Measurements from ENCODE around the gene TSC22D4.

TSC22D4 gene

DNA sequence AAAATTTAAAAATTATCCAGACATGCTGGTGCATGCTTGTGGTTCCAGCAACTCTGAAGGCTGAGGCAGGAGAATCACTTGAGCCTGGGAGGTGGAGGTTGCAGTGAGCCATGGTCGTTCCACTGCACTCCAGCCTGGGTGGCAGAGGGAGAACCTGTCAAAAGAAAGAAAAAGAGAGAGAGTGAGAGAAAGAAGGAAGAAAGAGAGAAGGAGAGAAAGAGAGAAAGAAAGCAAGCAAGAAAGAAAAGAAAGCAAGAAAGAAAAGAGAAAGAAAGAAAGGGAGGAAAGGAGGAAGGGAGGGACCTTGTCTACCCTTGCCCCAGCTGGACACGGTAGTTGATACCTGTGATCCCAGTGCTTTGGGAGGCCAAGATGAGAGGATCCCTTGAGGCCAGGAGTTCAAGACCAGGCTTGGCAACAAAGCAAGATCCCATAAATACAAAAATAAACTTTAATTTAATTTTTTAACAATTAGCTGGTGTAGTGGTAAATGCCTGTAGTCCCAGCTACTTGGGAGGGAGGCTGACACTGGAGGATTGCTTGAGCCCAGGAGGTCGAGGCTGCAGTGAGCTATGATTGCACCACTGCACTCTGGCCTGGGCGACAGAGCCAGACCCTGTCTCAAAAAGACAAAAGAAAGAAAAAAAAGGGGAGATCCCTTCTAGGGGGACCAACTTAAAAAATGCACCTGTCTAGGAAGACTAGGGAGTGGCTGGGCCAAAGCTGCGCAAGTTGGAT is 13.9 kb upstream of the TSC22D4 start:
- no peak for DNase-seq (ENCODE audit: low read depth)

DNA sequence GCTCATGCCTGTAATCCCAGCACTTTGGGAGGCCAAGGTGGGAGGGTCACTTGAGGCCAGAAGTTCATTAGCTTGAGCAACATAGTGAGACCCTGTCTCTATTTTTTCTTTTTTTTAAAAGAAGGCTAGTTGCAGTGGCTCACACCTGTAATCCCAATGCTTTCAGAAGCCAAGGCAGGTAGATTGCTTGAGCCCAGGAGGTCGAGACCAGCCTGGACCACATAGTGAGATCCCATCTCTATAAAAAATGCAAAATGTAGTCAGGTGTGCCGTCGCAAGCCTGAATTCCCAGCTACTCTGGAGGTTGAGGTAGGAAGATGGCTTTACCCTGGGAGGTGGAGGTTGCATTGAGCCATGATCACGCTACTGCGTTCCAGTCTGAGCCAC is 12.2 kb upstream of the TSC22D4 start:
- no peak for DNase-seq (ENCODE audit: low read depth)

DNA sequence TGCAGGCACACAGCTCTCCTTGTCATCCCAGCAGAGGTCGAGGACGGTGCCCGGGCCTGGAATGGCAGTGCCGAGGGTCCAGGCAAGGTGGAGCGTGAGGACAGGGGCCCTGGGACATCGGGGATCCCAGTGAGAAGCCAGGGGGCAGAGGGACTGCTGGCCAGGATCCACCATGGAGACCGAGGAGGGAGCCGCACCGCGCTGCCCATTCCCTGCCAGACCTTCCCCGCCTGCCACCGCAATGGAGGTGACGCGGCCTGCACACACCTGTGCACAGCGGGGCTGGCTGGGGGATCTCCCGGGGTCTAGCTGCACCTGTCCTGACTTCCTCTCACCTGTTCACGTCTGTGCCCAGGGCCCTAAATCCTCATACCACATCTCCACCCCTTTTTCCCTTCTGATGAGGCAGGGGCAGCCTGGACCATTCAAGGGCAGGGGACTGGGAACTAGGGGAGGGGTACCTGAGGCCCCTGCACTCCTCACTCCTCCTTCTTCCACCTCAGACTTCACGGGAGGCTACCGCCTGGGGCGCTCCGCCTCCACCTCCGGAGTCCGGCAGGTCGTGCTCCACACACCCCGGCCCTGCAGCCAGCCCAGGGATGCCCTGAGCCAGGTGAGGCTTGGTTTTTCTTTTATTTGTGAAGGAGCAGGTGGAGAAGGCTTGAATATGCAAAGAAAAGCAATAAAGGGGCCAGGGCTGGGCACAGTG is 11.6 kb upstream of the TSC22D4 start:
- DNase-seq (ENCODE audit: low read depth) = no peak

DNA sequence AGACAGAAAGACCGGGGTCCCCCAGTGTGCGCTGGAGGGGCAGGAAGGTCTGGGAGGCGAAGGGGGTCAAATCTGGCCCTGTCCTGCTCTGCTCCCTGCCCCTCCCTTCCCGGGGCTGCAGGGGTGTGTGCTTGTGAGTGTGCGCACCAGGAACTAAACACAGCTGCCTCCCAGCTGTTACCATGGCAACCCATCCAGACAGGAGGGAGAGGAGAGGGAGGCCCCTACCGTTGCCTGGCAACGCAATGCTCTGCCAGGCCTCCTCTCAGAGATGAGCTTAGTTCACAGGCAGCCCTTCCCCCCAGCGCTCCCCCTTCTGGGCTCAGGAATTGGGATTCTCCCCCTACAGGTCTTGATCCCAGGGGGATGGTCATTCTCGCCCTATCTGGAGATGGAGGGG is 10.8 kb upstream of the TSC22D4 start:
- peak; percentile 71 for DNase-seq (ENCODE audit: low read depth)

DNA sequence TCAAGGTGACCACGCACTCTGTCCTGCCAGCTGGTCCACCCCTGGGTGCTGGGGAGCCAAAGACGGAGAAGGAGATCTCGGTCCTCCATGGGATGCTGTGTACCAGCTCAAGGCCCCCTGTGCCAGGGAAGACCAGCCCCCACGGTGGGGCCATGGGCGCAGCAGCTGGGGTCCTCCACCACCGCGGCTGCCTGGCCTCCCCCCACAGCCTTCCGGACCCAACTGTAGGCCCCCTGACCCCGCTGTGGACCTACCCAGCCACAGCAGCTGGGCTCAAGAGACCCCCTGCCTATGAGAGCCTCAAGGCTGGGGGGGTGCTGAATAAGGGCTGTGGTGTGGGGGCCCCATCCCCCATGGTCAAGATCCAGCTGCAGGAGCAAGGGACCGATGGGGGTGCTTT is 10.1 kb upstream of the TSC22D4 start:
- DNase-seq (ENCODE audit: low read depth) = no peak

DNA sequence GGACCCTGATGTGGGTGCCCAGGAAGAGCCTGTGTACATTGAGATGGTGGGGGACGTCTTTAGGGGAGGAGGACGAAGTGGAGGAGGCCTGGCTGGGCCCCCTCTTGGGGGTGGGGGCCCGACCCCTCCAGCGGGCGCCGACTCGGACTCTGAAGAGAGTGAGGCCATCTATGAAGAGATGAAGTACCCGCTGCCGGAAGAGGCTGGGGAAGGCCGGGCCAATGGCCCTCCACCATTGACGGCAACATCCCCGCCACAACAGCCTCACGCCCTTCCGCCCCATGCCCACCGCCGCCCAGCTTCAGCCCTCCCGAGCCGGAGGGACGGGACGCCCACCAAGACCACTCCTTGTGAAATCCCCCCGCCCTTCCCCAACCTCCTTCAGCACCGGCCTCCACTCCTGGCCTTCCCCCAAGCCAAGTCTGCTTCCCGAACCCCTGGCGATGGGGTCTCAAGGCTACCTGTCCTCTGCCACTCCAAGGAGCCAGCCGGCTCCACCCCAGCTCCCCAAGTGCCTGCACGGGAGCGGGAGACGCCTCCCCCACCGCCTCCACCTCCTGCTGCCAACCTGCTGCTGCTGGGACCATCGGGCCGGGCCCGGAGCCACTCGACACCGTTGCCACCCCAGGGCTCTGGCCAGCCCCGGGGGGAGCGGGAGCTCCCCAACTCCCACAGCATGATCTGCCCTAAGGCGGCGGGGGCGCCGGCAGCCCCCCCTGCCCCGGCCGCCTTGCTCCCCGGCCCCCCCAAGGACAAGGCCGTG is 9.5 kb upstream of the TSC22D4 start:
- no peak for DNase-seq (ENCODE audit: low read depth)

DNA sequence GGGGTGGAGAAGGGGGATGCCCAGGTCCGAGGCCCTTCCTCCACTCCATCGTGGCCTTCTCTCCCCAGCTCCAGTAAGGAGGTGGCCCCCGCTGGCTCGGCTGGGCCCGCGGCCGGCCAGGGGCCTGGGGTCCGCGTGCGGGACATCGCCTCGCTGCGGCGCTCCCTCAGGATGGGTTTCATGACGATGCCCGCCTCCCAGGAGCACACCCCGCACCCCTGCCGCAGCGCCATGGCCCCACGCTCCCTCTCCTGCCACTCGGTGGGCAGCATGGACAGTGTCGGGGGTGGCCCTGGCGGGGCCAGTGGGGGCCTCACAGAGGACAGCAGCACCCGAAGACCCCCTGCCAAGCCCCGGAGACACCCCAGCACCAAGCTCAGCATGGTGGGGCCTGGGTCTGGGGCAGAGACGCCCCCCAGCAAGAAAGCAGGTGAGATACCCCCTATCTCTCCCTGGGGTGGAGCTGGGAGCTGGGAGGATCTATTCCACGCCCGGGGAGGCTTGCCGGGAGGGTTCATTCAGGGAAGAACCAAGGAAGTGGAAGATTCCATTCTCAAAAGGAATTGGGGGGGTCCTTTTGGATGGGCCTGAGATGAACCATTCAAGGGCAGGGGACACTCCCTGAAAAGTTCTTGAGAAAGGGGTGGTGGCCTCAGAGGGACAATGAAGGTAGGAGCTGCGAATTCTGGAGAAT is 7.9 kb upstream of the TSC22D4 start:
- DNase-seq (ENCODE audit: low read depth) = no peak

DNA sequence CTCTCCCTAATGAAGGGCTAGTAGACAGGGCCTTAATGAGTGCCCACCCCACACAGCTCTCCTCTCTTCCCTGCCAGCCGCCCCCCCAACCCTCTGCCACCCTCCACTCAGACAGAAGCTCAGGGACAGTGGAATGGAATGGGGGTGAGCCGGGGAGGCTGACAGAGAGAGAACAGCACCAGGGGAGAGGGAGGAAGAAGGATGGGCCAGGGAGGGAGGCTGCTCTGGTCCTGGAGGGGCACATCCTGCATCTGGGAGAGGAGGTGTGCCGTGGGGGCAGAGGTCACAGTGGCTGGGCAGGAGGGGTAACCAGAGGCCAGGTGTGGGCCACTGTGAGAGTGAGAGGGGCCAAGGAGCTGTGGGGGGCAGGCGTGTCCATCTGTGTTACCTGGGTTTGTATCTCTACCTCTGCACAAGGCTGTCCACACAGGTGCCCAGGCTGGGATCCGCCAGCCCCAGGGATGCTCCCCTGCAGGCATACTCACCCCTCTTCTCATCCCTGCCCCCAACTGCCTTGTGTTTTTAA is 7.2 kb upstream of the TSC22D4 start:
- no peak for DNase-seq (ENCODE audit: low read depth)

DNA sequence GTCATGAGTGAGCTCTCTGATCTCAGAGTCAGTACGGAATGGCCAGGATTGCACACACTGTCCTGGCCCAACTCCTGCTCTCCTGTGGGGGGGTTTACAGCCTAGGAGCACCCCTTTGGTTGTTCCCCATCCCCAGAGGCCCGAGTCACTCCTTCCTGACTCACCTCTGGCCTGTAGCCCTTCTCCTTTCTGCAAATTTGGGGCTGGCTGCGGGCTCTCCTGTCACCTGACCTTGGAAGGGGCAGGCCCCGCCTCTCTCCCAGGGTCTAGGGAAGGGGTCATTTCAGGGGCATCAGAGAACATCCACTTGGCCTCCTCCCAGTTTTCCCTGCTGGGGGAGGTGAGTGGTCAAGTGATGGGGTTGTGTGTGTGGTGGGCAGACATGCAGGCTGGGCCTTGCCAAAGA is 6.5 kb upstream of the TSC22D4 start:
- no peak for DNase-seq (ENCODE audit: low read depth)

DNA sequence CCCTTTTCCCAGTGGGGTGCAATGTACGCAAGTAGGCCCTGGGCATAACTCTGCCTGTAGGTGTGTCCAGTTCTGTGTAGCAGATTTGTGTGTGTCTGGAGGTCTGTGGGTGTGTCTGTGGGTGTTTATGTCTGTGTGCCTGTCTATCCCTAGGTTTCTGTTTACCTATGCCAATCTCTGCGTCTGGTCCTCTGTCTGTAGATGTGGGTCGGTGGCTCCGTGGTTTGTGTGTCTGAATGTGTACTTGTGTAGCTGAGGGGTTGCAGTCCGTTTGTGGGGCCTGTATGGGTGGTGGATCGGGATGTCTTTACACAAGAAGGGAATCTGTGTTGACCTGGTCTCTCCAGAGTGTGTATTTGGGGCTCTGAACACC is 5.6 kb upstream of the TSC22D4 start:
- no peak for DNase-seq (ENCODE audit: low read depth)

DNA sequence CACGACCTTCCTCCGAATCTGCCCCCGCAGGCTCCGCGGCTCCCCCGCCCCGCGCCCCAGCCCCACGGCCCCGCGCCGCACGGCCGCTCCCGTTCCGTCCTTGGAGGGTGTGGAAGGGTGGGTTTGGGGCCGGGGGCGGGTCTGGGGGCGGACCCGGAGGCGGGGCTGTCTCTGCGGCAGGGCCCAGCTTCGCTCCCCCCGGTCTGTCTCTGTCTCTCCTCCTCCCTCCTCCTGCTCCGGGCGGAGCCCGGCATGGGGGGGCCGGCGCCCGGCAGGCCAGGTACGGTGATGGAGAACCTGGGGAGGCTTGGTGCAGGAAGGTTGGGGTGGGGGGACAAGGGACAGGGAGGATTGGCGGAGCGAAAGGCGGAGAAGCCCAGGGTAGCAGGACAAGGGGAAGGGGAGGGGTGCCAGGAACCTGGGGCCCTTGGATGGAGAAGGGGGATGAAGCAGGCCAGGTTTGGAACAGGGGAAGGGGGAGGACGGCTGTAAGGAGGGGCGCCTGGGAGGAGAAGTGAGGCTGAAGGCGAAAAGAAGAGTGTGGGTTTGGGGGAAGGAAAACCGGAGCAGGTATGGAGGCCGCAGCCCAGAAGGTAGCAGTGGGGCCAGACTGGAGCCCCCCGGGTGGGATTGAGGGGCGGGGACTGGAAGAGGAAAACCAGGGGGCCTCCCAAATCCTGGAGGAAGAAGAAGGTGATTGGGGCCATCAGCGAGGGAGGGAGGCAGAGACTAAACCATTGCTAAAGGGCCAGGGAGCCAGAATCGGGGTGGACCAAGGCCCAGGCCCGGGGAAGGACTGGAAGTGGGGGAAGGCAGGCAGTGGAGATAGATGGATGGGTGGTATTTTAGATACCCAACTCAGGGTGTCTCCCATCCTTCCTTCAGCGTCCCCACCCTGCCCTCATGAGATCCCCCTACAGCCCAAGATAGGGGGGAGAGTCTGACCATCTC is 5.0 kb upstream of the TSC22D4 start, which contains the start of gene NYAP1:
NYAP1 (plus strand) TSS at position 206 of the 951 bp plus-strand sequence. CDS start 1,385 bp downstream, outside the sequence.
- no peak for DNase-seq (ENCODE audit: low read depth)

DNA sequence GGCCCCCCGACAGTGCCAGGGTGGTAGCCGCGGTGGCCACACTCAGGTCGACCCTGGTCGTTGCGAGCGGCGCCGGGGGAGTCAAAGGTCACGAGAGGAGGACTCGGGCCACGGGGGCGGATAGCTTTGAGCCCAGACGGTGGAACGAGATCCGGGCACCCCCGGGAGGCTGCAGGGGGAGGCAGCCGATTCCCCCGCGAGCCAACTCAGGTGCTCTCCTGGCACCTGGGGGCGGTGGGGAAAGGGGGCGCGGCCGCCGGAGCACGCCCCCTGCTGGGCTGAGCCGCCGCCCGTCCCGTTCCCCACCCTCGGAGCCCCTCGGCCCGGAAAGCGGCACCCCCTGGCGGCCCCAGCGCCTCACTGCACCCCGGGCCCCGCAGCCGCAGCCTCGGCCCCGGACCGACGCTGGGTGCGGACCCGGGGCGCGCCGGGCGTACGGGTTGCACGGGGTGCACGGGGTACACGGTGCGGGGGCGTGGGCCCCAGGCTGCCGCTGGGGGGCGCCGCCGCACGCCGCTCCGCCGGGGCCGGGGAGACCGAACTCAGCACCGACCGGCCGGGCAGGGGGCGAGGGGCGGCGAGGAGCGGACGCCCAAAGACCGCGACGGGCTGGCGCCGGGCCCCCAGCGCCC is 4.2 kb upstream of the TSC22D4 start:
- DNase-seq (ENCODE audit: low read depth) = no peak

DNA sequence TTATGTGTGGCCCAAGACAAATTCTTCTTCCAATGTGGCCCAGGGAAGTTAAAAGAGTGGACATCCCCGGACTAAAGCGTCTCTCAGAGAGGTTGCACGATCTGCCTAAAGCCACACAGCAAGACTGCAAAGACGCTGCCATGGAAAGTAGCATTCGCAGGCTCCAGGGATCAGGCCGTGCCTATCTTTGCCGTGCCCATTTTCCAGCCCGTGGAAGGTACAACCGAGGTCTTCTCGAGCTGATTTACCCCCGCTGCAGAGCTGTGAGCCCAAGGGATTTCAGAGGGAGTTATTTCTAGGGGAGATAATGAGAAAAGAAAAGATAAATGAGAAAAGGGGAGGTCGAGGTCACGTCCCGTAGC is 3.7 kb upstream of the TSC22D4 start:
- no peak for DNase-seq (ENCODE audit: low read depth)

DNA sequence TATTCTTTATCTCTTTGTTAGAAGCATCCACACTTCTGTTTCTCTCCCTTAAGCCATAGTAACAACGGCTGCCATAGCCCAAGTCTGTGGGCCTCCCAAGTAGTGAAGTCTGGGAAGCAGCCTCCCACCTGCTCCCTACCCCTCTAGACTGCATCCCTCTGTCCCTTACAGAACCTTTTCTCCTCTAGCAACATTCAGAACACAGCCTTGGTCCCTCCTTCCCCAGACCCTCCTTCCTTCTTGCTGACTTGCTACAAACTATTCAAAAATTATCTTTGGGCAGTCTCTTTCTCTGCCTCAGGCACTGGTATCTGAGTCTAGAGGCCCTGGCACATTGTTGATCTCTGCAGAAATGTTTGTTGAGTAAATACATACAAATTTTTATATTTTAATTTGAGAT is 2.5 kb upstream of the TSC22D4 start:
- no peak for DNase-seq (ENCODE audit: low read depth)

DNA sequence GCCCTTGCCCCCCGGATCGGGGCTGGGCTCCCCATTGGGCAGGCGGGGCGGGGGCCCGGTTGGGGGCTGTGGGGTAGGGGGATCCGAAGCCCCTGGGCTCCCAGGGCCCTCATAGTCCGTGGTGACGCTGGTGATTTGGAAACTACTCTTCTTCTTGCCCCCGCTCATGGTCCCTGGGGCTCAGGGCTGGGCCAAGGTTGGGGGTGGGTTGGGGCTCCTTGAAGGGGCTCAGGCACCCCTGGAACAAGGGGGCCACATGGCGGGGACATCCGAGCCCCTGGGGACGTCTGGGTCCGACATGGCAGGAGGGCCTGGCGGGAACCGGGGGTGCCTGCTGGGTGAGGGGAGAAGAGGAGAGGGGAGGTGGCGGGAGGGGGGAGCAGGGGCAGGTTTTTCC is 1.1 kb downstream of the TSC22D4 start:
- no peak for DNase-seq (ENCODE audit: low read depth)

DNA sequence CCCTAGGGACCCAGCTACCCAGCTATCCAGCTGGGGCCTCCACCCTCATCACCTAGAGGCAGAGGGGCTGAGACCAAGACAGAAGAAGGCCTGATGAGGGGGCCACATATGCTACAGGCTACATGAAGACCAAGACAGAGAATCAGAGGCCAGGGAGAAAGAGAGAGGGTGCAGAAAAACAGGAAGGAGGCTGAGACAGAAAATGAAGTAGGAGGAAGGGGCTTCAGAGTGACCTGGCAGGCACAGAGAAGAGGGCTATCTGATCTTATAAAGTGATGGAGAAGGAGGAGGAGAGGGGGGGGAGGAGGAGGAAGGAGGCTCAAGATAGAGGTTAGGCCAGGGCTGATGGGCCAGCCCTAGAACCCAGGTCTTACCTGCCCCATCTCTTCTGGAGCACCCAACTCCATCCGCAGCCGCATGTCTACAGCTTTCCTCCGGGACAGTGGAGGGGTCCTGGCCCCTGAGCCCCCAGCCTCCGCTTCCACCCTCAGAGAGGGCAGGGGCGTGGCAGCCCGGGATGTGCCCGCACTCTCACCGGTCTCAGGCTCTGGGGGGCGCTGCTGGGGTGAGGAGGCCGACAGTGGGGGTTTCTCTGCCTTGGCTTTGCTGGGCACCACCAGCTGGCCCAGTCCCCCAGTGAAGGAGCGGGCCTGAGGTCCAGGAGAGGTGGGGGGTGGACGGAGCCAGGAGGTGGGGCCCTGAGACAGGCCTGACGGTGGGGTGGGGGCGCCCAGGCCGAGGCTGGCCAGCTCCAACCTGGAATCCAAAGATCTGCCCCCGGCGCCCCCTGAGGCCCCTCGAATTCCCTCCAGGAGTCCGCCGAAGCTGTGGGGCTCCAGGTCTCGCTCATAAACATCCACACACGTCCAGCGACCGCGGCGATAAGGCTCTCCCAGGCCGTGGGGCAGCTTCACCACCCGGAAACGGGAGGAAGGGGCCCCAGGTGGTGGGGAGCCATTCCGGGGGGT is 1.8 kb downstream of the TSC22D4 start:
- DNase-seq (ENCODE audit: low read depth) = no peak

DNA sequence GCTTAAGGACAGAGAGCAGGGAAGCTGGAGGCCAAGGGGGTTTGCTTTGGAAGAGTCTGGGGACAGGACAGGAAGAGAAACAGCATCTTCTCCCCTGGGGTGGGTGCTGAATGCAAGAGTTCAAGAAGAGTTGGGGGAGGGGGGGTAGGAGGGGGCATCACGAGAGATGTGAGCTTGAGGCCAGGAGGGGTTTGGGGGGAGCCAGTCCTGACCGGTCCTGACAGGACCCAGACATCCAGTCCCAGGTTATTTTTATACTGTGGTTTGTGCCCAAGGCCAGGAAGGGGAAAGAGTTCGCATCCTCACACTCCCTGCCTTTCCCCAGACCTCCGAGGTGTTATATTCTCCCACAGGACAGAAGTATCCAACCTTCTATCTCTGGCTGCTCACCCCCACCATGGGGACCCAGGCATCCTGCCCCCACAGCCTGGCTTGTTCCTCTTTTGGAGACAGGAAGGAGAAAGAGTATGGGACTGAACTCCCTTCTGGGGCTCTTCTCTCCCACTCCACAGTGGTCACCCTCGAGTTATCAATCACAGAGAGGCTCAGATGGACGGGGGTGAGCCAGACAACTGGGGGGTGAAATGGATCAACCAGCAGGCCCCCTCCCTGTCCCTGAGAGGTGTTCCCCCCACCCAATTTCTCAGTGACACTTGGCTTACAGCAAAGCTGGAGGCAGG is 2.8 kb downstream of the TSC22D4 start:
- no peak for DNase-seq (ENCODE audit: low read depth)

DNA sequence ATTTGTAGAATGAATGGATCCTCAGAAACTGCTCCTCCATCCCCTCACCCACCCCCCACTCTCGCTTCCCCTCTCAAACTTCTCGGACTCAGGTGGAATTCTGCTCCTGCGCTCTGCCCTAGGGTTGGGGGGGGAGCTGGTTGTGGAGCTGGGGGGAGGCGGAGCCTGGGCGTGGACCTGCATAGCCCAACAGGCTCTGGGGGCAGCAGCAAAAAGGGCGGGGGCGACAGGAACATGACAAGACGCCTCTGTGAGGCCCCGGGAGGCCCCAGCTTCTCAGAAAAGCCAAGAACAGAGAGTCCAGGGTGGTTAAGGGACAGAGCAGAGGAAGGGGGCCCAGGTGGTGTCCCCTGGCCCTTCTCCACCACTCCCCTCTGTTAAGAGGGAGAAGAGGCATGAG is 3.5 kb downstream of the TSC22D4 start:
- no peak for DNase-seq (ENCODE audit: low read depth)

All from GM04504 (cell line).